ENCODE data around the gene MAPK6. TPM values are rescaled to one million over a fixed set of nuclear protein-coding genes. Genes with fewer than 3 reads are reported as not detected.

The MAPK6 gene
- 87.1 TPM for polyA plus RNA-seq (2013, experiment 1 of 4)
- polyA plus RNA-seq (2013, experiment 2 of 4): 94.2 TPM
- 67.3 TPM for polyA plus RNA-seq (2013, experiment 3 of 4)
- polyA plus RNA-seq (2013, experiment 4 of 4): 73.0 TPM

DNA sequence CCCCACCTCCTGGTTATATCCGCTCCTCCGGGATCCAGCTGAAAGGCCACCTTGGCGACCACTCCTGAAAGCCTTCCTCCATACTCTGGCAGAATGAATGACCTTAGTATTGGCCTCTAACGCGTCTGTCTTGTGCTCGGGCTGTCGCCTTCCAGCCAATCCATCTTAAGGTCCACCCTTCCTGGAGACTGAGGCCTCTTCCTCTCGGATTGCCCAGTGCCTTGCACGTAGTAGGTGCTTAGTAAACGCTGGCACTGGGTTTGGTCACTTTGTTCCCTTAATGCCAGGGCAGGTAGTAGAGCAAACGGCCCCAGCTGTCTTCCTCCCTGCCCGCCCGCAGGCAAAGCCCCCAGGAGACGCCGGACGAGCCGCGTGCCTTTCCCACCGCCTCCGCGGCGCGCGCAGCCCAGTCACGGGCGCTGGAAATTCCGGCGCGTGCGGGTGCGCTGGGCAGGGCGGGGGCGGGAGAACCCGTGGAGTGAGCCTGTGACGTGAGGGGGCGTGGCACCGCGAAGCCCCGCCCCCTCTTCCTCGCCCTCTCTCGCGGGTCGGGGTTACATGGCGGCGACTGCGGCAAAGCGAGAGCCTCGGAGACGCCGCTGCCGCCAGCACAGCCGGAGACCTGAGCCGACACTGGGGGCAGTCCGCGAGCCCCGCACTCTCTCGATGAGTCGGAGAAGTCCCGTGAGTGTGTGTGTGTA, at the start of gene MAPK6:
MAPK6 (plus strand) TSS at position 527 of the 701 bp plus-strand sequence. CDS start 27,242 bp downstream, outside the sequence.
- H3K27ac ChIP-seq (ENCODE audit: insufficient read depth, low read depth, low read length, poor library complexity, severe bottlenecking): peak within 1 kb of the TSS; percentile 98
- peaks cover 6% of the 10 kb centered on the region for H3K4me1 ChIP-seq (ENCODE audit: control insufficient read depth, insufficient read depth, low read length)
- no peaks in the 10 kb centered on the region for H3K9me3 ChIP-seq (ENCODE audit: control insufficient read depth, low read length)
- no peaks in the 10 kb centered on the region for H3K36me3 ChIP-seq (ENCODE audit: control insufficient read depth, insufficient read depth, low read length)
- H3K27me3 ChIP-seq (ENCODE audit: control insufficient read depth, insufficient read depth, low read length, poor library complexity, severe bottlenecking): no peaks in the 10 kb centered on the region
- peak within 1 kb of the TSS; percentile 84 for H3K4me3 ChIP-seq (ENCODE audit: insufficient read depth, low read depth, low read length)
- 8 to 9% methylated on average over 59 of the region's 59 CpGs for WGBS, 2 experiments

GRCh38 chr15:51969728-51970127, 49.3 kb upstream of the MAPK6 start:
- no peak overlapping the region for H3K4me3 ChIP-seq (ENCODE audit: insufficient read depth, low read depth, low read length)
- H3K27me3 ChIP-seq (ENCODE audit: control insufficient read depth, insufficient read depth, low read length, poor library complexity, severe bottlenecking): no peaks in the 10 kb centered on the region
- H3K9me3 ChIP-seq (ENCODE audit: control insufficient read depth, low read length): no peaks in the 10 kb centered on the region
- H3K27ac ChIP-seq (ENCODE audit: insufficient read depth, low read depth, low read length, poor library complexity, severe bottlenecking): no peak overlapping the region
- WGBS, 2 experiments: 92 to 99% methylated on average over 4 of the region's 4 CpGs
- peaks cover 4% of the 10 kb centered on the region for H3K36me3 ChIP-seq (ENCODE audit: control insufficient read depth, insufficient read depth, low read length)
- H3K4me1 ChIP-seq (ENCODE audit: control insufficient read depth, insufficient read depth, low read length): peaks cover 4% of the 10 kb centered on the region

GRCh38 chr15:51970132-51970817, 48.7 kb upstream of the MAPK6 start:
- Histone ChIP-seq H3K27me3 (ENCODE audit: control insufficient read depth, insufficient read depth, low read length, poor library complexity, severe bottlenecking) (no peaks in the 10 kb centered on the region), H3K27ac (ENCODE audit: insufficient read depth, low read depth, low read length, poor library complexity, severe bottlenecking) (no peak overlapping the region), H3K36me3 (ENCODE audit: control insufficient read depth, insufficient read depth, low read length) (peaks cover 4% of the 10 kb centered on the region), H3K9me3 (ENCODE audit: control insufficient read depth, low read length) (no peaks in the 10 kb centered on the region), H3K4me3 (ENCODE audit: insufficient read depth, low read depth, low read length) (peak overlapping the region; percentile 89), H3K4me1 (ENCODE audit: control insufficient read depth, insufficient read depth, low read length) (peaks cover 4% of the 10 kb centered on the region)
- 84 to 89% methylated on average over 4 of the region's 4 CpGs for WGBS, 2 experiments

DNA sequence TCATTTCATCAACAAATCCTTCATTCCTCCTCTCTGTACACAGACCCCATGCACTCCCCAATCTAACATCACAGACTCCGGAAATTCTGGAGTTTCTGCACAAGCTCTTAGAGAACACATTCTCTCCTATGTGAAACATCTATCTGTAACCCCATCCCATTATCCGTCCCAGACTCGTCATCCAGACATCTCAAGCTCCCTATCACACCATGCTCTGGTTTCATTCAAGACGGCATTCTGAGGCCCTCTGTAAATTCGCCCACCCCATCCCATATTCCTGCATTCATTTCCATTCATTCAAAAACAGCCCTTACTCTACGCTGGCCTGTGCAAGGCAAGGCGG, 48.0 kb upstream of the MAPK6 start:
- Histone ChIP-seq H3K4me1 (ENCODE audit: control insufficient read depth, insufficient read depth, low read length) (peaks cover 4% of the 10 kb centered on the region), H3K36me3 (ENCODE audit: control insufficient read depth, insufficient read depth, low read length) (no peaks in the 10 kb centered on the region), H3K27me3 (ENCODE audit: control insufficient read depth, insufficient read depth, low read length, poor library complexity, severe bottlenecking) (no peaks in the 10 kb centered on the region), H3K9me3 (ENCODE audit: control insufficient read depth, low read length) (no peaks in the 10 kb centered on the region), H3K4me3 (ENCODE audit: insufficient read depth, low read depth, low read length) (peak overlapping the region; percentile 89), H3K27ac (ENCODE audit: insufficient read depth, low read depth, low read length, poor library complexity, severe bottlenecking) (peak overlapping the region; percentile 28)
- WGBS, 2 experiments: 2 to 3% methylated on average over 7 of the region's 7 CpGs

GRCh38 chr15:51971375-51972133, 47.5 kb upstream of the MAPK6 start, which contains the start of gene LEO1:
Gene LEO1 (minus strand): TSS chr15:51971778. CDS start chr15:51971745, 33 bp downstream.
- H3K4me3 ChIP-seq (ENCODE audit: insufficient read depth, low read depth, low read length): peak within 1 kb of the TSS; percentile 89
- H3K36me3 ChIP-seq (ENCODE audit: control insufficient read depth, insufficient read depth, low read length): no peaks in the 10 kb centered on the region
- 0% methylated on average over 58 of the region's 58 CpGs for WGBS, 2 experiments
- peaks cover 4% of the 10 kb centered on the region for H3K4me1 ChIP-seq (ENCODE audit: control insufficient read depth, insufficient read depth, low read length)
- no peaks in the 10 kb centered on the region for H3K9me3 ChIP-seq (ENCODE audit: control insufficient read depth, low read length)
- H3K27me3 ChIP-seq (ENCODE audit: control insufficient read depth, insufficient read depth, low read length, poor library complexity, severe bottlenecking): no peaks in the 10 kb centered on the region
- H3K27ac ChIP-seq (ENCODE audit: insufficient read depth, low read depth, low read length, poor library complexity, severe bottlenecking): peak within 1 kb of the TSS; percentile 28

GRCh38 chr15:51973220-51973619, 45.8 kb upstream of the MAPK6 start:
- Histone ChIP-seq H3K36me3 (ENCODE audit: control insufficient read depth, insufficient read depth, low read length) (no peaks in the 10 kb centered on the region), H3K27ac (ENCODE audit: insufficient read depth, low read depth, low read length, poor library complexity, severe bottlenecking) (no peak overlapping the region), H3K4me3 (ENCODE audit: insufficient read depth, low read depth, low read length) (no peak overlapping the region), H3K9me3 (ENCODE audit: control insufficient read depth, low read length) (no peaks in the 10 kb centered on the region), H3K4me1 (ENCODE audit: control insufficient read depth, insufficient read depth, low read length) (peaks cover 4% of the 10 kb centered on the region), H3K27me3 (ENCODE audit: control insufficient read depth, insufficient read depth, low read length, poor library complexity, severe bottlenecking) (no peaks in the 10 kb centered on the region)
- WGBS, 2 experiments: 61 to 69% methylated on average over 5 of the region's 5 CpGs

GRCh38 chr15:51973775-51974174, 45.2 kb upstream of the MAPK6 start:
- H3K4me1 ChIP-seq (ENCODE audit: control insufficient read depth, insufficient read depth, low read length): peaks cover 4% of the 10 kb centered on the region
- H3K36me3 ChIP-seq (ENCODE audit: control insufficient read depth, insufficient read depth, low read length): no peaks in the 10 kb centered on the region
- no peak overlapping the region for H3K27ac ChIP-seq (ENCODE audit: insufficient read depth, low read depth, low read length, poor library complexity, severe bottlenecking)
- WGBS, 2 experiments: 95 to 96% methylated on average over 4 of the region's 4 CpGs
- no peak overlapping the region for H3K4me3 ChIP-seq (ENCODE audit: insufficient read depth, low read depth, low read length)
- H3K27me3 ChIP-seq (ENCODE audit: control insufficient read depth, insufficient read depth, low read length, poor library complexity, severe bottlenecking): no peaks in the 10 kb centered on the region
- no peaks in the 10 kb centered on the region for H3K9me3 ChIP-seq (ENCODE audit: control insufficient read depth, low read length)

GRCh38 chr15:51982013-51982769, 36.8 kb upstream of the MAPK6 start:
- WGBS, 2 experiments: 79 to 87% methylated on average over 6 of the region's 7 CpGs
- no peak overlapping the region for H3K4me3 ChIP-seq (ENCODE audit: insufficient read depth, low read depth, low read length)
- H3K27ac ChIP-seq (ENCODE audit: insufficient read depth, low read depth, low read length, poor library complexity, severe bottlenecking): no peak overlapping the region

DNA sequence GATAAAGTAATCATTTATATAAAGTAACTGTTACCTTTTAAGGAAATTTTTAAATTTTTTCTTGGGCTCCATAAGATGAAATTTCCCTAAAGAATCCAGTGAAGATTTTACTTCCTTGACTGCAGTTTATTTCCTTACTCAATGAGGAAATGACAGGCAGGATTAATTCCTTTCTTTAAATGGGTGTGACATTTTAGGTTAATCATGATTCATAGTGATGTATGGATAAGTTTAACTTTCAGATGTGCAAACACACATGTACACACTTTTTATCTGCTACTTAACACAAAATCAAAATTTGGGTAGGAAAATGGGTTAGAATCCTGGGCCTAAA, 36.3 kb upstream of the MAPK6 start:
- Histone ChIP-seq H3K4me3 (ENCODE audit: insufficient read depth, low read depth, low read length) (no peak overlapping the region), H3K4me1 (ENCODE audit: control insufficient read depth, insufficient read depth, low read length) (peaks cover 4% of the 10 kb centered on the region), H3K27me3 (ENCODE audit: control insufficient read depth, insufficient read depth, low read length, poor library complexity, severe bottlenecking) (no peaks in the 10 kb centered on the region), H3K27ac (ENCODE audit: insufficient read depth, low read depth, low read length, poor library complexity, severe bottlenecking) (no peak overlapping the region), H3K9me3 (ENCODE audit: control insufficient read depth, low read length) (no peaks in the 10 kb centered on the region), H3K36me3 (ENCODE audit: control insufficient read depth, insufficient read depth, low read length) (no peaks in the 10 kb centered on the region)

More at GRCh38 chr15:51982013-51982769, 36.8 kb upstream of the MAPK6 start:
- Histone ChIP-seq H3K4me1 (ENCODE audit: control insufficient read depth, insufficient read depth, low read length) (peaks cover 4% of the 10 kb centered on the region), H3K9me3 (ENCODE audit: control insufficient read depth, low read length) (no peaks in the 10 kb centered on the region), H3K36me3 (ENCODE audit: control insufficient read depth, insufficient read depth, low read length) (no peaks in the 10 kb centered on the region), H3K27me3 (ENCODE audit: control insufficient read depth, insufficient read depth, low read length, poor library complexity, severe bottlenecking) (no peaks in the 10 kb centered on the region)
